Measurements from ENCODE around the gene MTMR10. TPM values are rescaled to one million over a fixed set of nuclear protein-coding genes. Genes with fewer than 3 reads are reported as not detected.
A peak's percentile ranks its signal among the peaks of the same experiment; 100 is the strongest.

MTMR10 gene
- polyA plus RNA-seq (2013, experiment 1 of 2; ENCODE audit: insufficient read length) = 11.4 TPM
- 11.9 TPM for polyA plus RNA-seq (2013, experiment 2 of 2; ENCODE audit: insufficient read length)

GRCh38 chr15:30991255-30992235 lies at the start of gene MTMR10:
Gene MTMR10 (minus strand): TSS chr15:30991628. CDS start chr15:30991506, 122 bp downstream.
- peak; percentile 84 for DNase-seq

GRCh38 chr15:31040611-31041010 lies 49.2 kb upstream of the MTMR10 start:
- DNase-seq = no peak

GRCh38 chr15:31039961-31040360 lies 48.5 kb upstream of the MTMR10 start:
- DNase-seq = no peak

GRCh38 chr15:31037731-31038477 lies 46.5 kb upstream of the MTMR10 start:
- DNase-seq = no peak

GRCh38 chr15:31036783-31037182 lies 45.4 kb upstream of the MTMR10 start:
- DNase-seq = no peak

GRCh38 chr15:31035610-31036009 lies 44.2 kb upstream of the MTMR10 start:
- no peak for DNase-seq

GRCh38 chr15:31034152-31034551 lies 42.7 kb upstream of the MTMR10 start:
- DNase-seq = no peak

- DNase-seq = peak; percentile 69
Measured at GRCh38 chr15:31032961-31033371, 41.5 kb upstream of the MTMR10 start.

GRCh38 chr15:31031471-31032067 lies 40.1 kb upstream of the MTMR10 start:
- DNase-seq = peak; percentile 53

- DNase-seq = no peak
Measured at GRCh38 chr15:31027910-31028578, 36.6 kb upstream of the MTMR10 start.

- no peak for DNase-seq
Measured at GRCh38 chr15:31025996-31026395, 34.6 kb upstream of the MTMR10 start.

GRCh38 chr15:31024979-31025378 lies 33.6 kb upstream of the MTMR10 start:
- DNase-seq = peak; percentile 17

GRCh38 chr15:31024330-31024729 lies 32.9 kb upstream of the MTMR10 start:
- peak; percentile 98 for DNase-seq

GRCh38 chr15:31023841-31024240 lies 32.4 kb upstream of the MTMR10 start:
- no peak for DNase-seq

GRCh38 chr15:31021067-31021665 lies 29.7 kb upstream of the MTMR10 start:
- no peak for DNase-seq

GRCh38 chr15:31020542-31020941 lies 29.1 kb upstream of the MTMR10 start:
- DNase-seq = peak; percentile 27

- no peak for DNase-seq
Measured at GRCh38 chr15:31019986-31020385, 28.6 kb upstream of the MTMR10 start.

GRCh38 chr15:31017311-31017710 lies 25.9 kb upstream of the MTMR10 start:
- DNase-seq = no peak

GRCh38 chr15:31016446-31016915 lies 25.1 kb upstream of the MTMR10 start:
- DNase-seq = peak; percentile 69

GRCh38 chr15:31014608-31014925 lies 23.1 kb upstream of the MTMR10 start:
- DNase-seq = no peak

- DNase-seq = no peak
Measured at GRCh38 chr15:31013863-31014607, 22.6 kb upstream of the MTMR10 start.
